Body of pancreas (tissue), 4 donors: ENCODE results near the gene NECTIN1.

Experiments
- CTCF ChIP-seq, 7 experiments: fragments of 450-650 bp in 4 of 7; fragments of 200-600 bp in 3 of 7; sonication (generic) in 3 of 7; IDR thresholded peaks; one replicate each; pipeline ENCODE4 v1.5.1; 2016 to 2019; ENCODE audit warnings: antibody characterized with exemption in 7 of 7
- POLR2A ChIP-seq, 3 donors: fragments of 450-650 bp; IDR thresholded peaks; one replicate each; pipeline ENCODE4 v1.6.1; 2016; ENCODE audit warnings: antibody characterized with exemption in 3 of 3, mild to moderate bottlenecking in 2 of 3

GRCh38 chr11:119749006-119749565, 20.1 kb upstream of the NECTIN1 start:
- no peak for TF ChIP-seq POLR2A (IDR thresholded peaks at IDR 0.05)
- TF ChIP-seq CTCF (IDR thresholded peaks at IDR 0.05), result no peak
